Measurements from ENCODE around the gene RRAGD.
"Not testable (repeated sequence)": the region's sequence is repeated elsewhere in the genome, so short reads cannot be mapped to it uniquely, and the experiment has no call there.

RRAGD gene

DNA sequence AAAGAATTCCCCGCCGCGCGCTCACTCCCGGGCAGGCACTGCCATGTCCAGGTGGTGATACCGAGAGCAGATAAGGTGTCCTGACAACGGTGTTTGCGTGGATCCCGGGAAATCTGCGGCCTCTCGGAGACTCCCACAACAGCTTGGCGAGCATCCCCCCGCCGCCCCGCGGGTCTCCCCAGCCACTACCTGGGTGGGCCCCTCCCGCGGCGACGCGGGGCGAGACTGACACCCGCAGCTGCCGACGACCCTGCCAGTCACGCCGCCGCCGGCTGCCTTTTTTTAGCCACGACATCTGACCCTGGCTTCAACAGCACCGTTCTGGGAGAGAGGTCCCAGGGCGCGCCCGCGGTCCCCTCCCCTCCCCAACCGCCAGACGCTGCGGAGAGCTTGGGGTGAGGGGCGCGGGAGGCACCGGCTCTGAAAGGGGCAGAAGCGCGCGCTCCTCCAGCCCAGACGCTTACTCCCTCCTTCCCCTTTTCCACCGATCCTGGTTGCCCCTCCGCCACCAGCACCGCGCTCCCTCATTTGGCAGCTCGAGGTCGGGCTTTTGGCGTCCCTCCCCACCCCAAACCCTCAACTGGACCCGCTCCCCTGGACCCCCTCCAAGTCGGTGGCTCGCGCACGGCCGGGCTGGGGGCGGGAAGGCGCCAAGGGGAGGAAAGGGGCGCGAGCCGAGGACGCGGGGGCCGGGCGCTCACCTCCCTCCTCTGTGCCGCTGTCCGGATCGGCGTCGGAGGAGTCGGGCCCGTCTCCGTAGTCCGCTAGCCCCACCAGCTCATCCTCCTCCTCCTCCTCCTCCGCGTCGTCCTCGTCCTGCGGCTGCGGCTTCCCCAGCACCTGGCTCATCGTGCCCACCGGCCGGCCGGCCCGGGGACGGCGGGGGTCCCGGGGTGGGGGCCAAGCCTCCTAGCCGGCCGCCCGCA lies 665 bp downstream of the RRAGD start:
- peak in 28 of 51 donors; percentile 17 to 78 (median 45) for DNase-seq

GRCh38 chr6:89410788-89411144 lies 1.3 kb downstream of the RRAGD start:
- peak in 1 of 51 donors; percentile 43 for DNase-seq

GRCh38 chr6:89410231-89410761 lies 1.8 kb downstream of the RRAGD start:
- no peak for DNase-seq

- no peak for DNase-seq
Observed at GRCh38 chr6:89409461-89410035, 2.5 kb downstream of the RRAGD start.

DNA sequence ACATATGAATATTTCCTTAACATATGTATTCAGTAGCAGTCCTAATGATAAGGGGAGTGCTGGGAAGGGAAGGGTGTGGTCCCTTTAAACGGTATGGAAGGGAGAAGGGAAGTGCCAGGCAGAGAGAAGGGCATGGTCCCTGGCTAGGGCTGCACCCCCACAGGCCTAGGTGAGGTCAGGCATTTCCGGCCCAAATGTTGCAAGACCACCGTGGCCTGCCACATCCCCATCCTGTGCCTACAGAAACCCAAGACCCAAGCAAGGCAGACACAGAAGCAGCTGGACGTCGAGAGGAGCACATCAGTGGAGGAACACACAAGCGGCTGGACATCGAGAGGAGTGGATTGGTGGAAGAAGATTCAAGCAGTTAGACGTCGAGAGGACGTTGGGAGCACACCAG lies 5.9 kb downstream of the RRAGD start:
- DNase-seq, result no peak

DNA sequence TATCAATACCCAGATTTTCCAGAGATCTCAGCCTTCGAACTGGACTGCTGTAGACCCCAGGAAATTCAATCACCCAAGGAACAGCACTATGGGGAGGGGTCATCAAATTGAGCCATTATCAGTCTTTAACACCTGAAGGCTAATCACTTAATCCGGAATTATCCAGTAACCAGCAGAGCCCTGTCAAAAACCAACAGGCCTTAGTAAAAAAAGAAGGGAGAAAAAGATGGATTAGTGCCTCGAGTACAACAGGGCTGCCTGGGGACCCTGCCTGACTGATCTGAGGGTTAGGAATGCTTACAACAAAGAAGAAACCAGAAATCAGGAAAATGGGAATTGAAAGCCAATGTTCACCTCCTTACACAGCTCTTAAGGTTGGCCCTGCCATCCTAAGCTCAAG lies 7.6 kb downstream of the RRAGD start:
- no peak for DNase-seq

GRCh38 chr6:89402776-89403175 lies 9.3 kb downstream of the RRAGD start:
- DNase-seq, result no peak

DNA sequence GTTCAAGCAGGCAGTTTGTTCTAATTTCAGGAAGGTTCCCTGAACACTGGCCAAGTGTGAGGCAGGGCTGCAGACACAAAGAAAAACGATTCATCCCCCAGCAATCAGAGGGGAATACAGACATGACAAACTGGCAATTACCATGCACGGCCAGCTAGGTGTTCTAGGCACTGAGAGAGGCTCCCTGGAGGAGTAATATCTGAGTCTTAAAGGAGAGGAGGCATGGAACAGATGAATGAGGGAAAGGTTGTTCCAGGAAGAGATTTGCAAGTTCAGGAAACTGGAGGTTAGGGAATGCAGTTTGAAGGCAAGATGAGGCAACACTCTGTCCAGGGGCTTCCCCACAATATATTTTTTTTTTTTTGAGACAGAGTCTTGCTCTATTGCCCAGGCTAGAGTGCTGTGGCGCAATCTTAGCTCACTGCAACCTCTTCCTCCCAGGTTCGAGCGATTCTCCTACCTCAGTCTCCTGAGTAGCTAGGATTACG lies 11.1 kb downstream of the RRAGD start:
- DNase-seq, result peak in 1 of 51 donors; percentile 25

GRCh38 chr6:89400050-89400449 lies 12.0 kb downstream of the RRAGD start:
- DNase-seq, result no peak

DNA sequence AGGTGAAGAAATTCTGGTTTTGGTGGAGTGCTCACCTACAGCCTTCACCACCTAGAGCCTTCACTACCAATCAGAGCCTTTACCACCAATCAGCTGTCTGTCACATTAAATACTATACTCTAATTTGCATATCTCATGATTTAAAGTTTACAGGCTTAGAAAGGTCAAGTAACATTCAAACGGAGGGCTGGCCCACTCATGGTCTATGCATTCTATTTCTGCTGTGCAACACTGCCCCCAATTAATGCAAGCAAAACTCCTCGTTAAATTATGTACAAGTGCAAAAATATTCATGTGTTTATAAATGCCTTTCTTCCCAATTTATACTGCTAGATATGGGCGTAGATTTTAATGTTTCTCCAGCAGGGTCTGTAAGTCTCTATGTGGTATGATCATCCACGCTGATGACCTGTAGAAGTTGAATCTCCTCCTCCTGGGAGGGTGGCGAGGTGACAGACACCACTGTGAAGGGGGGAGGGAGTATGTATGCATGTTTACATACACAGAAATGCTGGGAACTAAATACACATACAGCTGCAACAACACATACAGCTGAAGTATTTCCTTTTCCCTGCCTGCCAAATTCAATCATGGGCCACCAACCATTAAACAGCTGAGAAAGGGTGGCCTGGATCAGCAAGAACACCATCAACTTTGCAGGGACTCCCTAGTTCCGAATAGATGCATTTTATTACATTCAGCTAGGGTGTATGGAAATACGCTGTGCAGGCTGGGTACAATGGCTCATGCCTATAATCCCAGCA lies 13.1 kb downstream of the RRAGD start:
- no peak for DNase-seq

DNA sequence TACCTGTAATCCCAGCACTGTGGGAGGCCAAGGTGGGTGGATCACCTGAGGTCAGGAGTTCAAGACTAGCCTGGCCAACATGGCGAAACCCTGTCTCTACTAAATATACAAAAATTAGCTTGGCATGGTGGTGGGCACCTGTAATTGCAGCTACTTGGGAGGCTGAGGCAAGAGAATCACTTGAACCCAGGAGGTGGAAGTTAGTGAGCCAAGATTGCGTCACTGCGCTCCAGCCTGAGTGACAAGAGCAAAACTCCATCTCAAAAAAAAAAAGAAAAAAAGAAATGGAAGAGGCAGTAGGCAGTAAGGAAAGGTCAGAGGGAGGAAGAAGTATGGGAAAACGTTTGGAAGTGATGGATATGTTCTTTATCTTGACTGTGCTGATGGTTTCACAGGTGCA lies 14.2 kb downstream of the RRAGD start:
- not testable (repeated sequence) for DNase-seq

- no peak for DNase-seq
Observed at GRCh38 chr6:89393659-89394058, 18.4 kb downstream of the RRAGD start.

- no peak for DNase-seq
Observed at GRCh38 chr6:89392823-89393222, 19.2 kb downstream of the RRAGD start.

- no peak for DNase-seq
Observed at GRCh38 chr6:89388846-89389245, 23.2 kb downstream of the RRAGD start.

- DNase-seq, result no peak
Observed at GRCh38 chr6:89387516-89388201, 24.4 kb downstream of the RRAGD start.

GRCh38 chr6:89386917-89387491 lies 25.1 kb downstream of the RRAGD start:
- no peak for DNase-seq

- no peak for DNase-seq
Observed at GRCh38 chr6:89385846-89386245, 26.2 kb downstream of the RRAGD start.

- DNase-seq, result no peak
Observed at GRCh38 chr6:89385156-89385667, 26.9 kb downstream of the RRAGD start.

- no peak for DNase-seq
Observed at GRCh38 chr6:89381031-89381430, 31.0 kb downstream of the RRAGD start.

DNA sequence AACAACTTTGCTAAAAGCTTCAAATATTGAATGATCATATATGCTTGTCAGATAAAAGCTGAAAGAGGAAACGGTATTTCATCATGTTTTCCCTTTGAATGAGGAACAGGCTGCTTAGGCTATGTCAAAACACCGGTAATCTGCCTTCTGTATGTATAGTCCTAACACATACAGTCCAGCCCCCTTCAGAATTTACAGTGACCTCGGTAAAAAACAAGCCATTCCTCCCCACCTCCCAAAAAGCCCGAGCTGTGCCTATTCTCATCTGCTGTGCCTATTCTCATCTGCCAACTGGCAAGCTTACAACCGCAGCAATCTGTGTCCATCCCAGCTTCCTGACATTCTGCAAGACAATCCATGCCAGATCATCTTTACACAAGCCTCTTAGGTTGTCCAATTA lies 32.8 kb downstream of the RRAGD start:
- DNase-seq, result no peak

- no peak for DNase-seq
Observed at GRCh38 chr6:89378628-89379027, 33.4 kb downstream of the RRAGD start.

Data from hypothalamus (tissue), 51 donors.